ENCODE results near the gene RAP1GAP2. TPM values are rescaled to one million over a fixed set of nuclear protein-coding genes. Genes with fewer than 3 reads are reported as not detected.

The RAP1GAP2 gene
- polyA plus RNA-seq, 1 of the 3 experiments (the other 2 are of a cell fraction), result 22.0 TPM

DNA sequence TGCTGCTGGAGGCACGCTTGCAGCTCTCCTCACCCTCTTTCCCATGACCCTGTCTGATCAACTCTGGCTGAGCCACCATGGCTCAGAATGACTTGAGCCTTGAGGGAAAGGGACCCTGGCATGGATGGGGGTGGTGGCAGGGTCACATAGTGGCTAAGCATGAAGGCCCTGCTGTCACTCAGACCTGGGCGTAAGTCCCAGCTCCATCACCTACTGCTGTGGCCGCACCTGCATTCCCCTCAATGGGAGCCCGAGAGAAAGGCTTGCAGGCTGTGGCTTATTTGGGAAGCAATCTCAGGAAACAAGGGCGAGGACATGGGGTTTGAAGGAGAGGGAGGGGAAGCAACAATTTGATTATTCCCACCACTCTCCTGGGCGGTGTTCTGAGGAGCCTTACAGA lies 17.7 kb upstream of the RAP1GAP2 start:
- WGBS (ENCODE audit: low lambda C conversion rate), result 61% methylated on average over 6 of the region's 6 CpGs
- DNase-seq, result no peak
- ChIA-PET POLR2A (no interaction called here), CTCF (interaction anchor here (3.3 kb wide), 1 partner anchor 9 kb away, joined by 35 read pairs; no protein-coding TSS in a partner anchor)
- Histone ChIP-seq H3K79me2 (ENCODE audit: insufficient read depth) (no peaks in the 10 kb centered on the region), H3K27me3 (ENCODE audit: insufficient read depth) (peaks cover 7% of the 10 kb centered on the region; the same call in 1 of the 2 replicates), H3K4me1 (ENCODE audit: control insufficient read depth in 1 of 2, insufficient read depth in 2 of 2, low read depth in 1 of 2, low read length in 1 of 2) (peaks cover 0 to 12% of the 10 kb centered on the region in 2 experiments; a peak in 1 of 4 replicates), H3F3A (replicated peaks; ENCODE audit: insufficient read depth) (no peaks in the 10 kb centered on the region), H2AFZ (ENCODE audit: low read depth) (no peak overlapping the region), H3K36me3 (replicated peaks in 1 of 2; ENCODE audit: control insufficient read depth in 1 of 2, insufficient read depth in 2 of 2, low read length in 1 of 2) (no peaks in the 10 kb centered on the region), H4K20me1 (ENCODE audit: insufficient read depth) (no peaks in the 10 kb centered on the region), H3K27ac (ENCODE audit: low read depth in 2 of 2, low read length in 1 of 2) (no peak overlapping the region), H3K4me3 (ENCODE audit: low read depth in 2 of 2, low read length in 1 of 2) (no peak overlapping the region), H3K9ac (no peak overlapping the region), H3K9me2 (no peaks in the 10 kb centered on the region), H3K9me3 (no peaks in the 10 kb centered on the region), H3K4me2 (no peak overlapping the region)
- TF ChIP-seq, protein P1, sequence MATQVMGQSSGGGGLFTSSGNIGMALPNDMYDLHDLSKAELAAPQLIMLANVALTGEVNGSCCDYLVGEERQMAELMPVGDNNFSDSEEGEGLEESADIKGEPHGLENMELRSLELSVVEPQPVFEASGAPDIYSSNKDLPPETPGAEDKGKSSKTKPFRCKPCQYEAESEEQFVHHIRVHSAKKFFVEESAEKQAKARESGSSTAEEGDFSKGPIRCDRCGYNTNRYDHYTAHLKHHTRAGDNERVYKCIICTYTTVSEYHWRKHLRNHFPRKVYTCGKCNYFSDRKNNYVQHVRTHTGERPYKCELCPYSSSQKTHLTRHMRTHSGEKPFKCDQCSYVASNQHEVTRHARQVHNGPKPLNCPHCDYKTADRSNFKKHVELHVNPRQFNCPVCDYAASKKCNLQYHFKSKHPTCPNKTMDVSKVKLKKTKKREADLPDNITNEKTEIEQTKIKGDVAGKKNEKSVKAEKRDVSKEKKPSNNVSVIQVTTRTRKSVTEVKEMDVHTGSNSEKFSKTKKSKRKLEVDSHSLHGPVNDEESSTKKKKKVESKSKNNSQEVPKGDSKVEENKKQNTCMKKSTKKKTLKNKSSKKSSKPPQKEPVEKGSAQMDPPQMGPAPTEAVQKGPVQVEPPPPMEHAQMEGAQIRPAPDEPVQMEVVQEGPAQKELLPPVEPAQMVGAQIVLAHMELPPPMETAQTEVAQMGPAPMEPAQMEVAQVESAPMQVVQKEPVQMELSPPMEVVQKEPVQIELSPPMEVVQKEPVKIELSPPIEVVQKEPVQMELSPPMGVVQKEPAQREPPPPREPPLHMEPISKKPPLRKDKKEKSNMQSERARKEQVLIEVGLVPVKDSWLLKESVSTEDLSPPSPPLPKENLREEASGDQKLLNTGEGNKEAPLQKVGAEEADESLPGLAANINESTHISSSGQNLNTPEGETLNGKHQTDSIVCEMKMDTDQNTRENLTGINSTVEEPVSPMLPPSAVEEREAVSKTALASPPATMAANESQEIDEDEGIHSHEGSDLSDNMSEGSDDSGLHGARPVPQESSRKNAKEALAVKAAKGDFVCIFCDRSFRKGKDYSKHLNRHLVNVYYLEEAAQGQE (IDR thresholded peaks at IDR 0.05; ENCODE audit: low read depth, low read length), result no peak
- TF ChIP-seq TCF12 (IDR thresholded peaks at IDR 0.05) (no peak), GATA2 (CRISPR knock-in tag; IDR thresholded peaks at IDR 0.05) (no peak), POLR2AphosphoS5 (IDR thresholded peaks at IDR 0.05; ENCODE audit: low read depth, low read length) (no peak), RFX5 (IDR thresholded peaks at IDR 0.05; ENCODE audit: low read length) (no peak), EP300 (IDR thresholded peaks at IDR 0.05; ENCODE audit: borderline replicate concordance in 1 of 2, low read depth in 1 of 2, low read length in 1 of 2) (no peak)

DNA sequence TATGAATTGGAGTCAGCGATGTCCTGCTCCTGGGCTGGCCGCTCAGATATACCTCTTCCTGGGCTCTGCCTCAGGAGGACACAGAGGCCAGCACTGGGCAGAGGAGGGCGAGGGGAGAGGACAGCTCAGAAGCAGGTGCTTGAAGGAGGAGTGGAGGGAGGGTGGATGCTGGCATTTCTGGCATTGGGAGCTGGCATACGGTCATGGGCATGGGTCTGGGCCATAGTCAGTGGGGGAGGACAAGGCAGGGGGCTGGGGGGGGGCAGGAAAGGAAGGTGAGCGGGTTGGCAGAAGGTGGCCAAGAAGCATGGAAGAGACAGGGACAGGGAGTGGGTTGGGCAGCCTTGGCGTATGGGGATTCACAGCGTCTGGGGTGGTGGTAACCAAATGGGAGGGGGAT lies 16.7 kb upstream of the RAP1GAP2 start:
- no peak overlapping the region for H3K4me3 ChIP-seq (ENCODE audit: low read depth in 2 of 2, low read length in 1 of 2)
- POLR2A ChIA-PET, result no interaction called here

More for the DNA sequence above, 16.7 kb upstream of the RAP1GAP2 start:
- peaks cover 0 to 12% of the 10 kb centered on the region in 2 experiments; a peak in 1 of 4 replicates for H3K4me1 ChIP-seq (ENCODE audit: control insufficient read depth in 1 of 2, insufficient read depth in 2 of 2, low read depth in 1 of 2, low read length in 1 of 2)
- H3K27me3 ChIP-seq (ENCODE audit: insufficient read depth), result peaks cover 7% of the 10 kb centered on the region; the same call in 1 of the 2 replicates
- H3K9me2 ChIP-seq, result no peaks in the 10 kb centered on the region
- H3K9ac ChIP-seq, result no peak overlapping the region
- H3K4me2 ChIP-seq, result no peak overlapping the region
- H3K36me3 ChIP-seq (replicated peaks in 1 of 2; ENCODE audit: control insufficient read depth in 1 of 2, insufficient read depth in 2 of 2, low read length in 1 of 2), result no peaks in the 10 kb centered on the region
- H2AFZ ChIP-seq (ENCODE audit: low read depth), result no peak overlapping the region
- H3K27ac ChIP-seq (ENCODE audit: low read depth in 2 of 2, low read length in 1 of 2), result no peak overlapping the region
- H4K20me1 ChIP-seq (ENCODE audit: insufficient read depth), result no peaks in the 10 kb centered on the region
- DNase-seq, result no peak
- H3K79me2 ChIP-seq (ENCODE audit: insufficient read depth), result no peaks in the 10 kb centered on the region
- CTCF ChIA-PET, result no interaction called here
- no peaks in the 10 kb centered on the region for H3K9me3 ChIP-seq
- TF ChIP-seq RCOR1 (IDR thresholded peaks at IDR 0.05; ENCODE audit: low read length) (no peak), RXRA (IDR thresholded peaks at IDR 0.05; ENCODE audit: borderline replicate concordance, low read depth) (no peak), POLR2AphosphoS5 (IDR thresholded peaks at IDR 0.05; ENCODE audit: low read depth, low read length) (no peak), GABPA (IDR thresholded peaks at IDR 0.05; ENCODE audit: low read depth) (no peak), RFX5 (IDR thresholded peaks at IDR 0.05; ENCODE audit: low read length) (no peak), FOSL2 (IDR thresholded peaks at IDR 0.05; ENCODE audit: borderline replicate concordance, low read depth) (no peak), MEF2A (IDR thresholded peaks at IDR 0.05; ENCODE audit: borderline replicate concordance, low read depth) (no peak), TAF1 (IDR thresholded peaks at IDR 0.05; ENCODE audit: borderline replicate concordance, low read depth, low read length) (no peak), TEAD4 (IDR thresholded peaks at IDR 0.05; ENCODE audit: borderline replicate concordance, insufficient read depth) (no peak)
- TF ChIP-seq, protein P2, sequence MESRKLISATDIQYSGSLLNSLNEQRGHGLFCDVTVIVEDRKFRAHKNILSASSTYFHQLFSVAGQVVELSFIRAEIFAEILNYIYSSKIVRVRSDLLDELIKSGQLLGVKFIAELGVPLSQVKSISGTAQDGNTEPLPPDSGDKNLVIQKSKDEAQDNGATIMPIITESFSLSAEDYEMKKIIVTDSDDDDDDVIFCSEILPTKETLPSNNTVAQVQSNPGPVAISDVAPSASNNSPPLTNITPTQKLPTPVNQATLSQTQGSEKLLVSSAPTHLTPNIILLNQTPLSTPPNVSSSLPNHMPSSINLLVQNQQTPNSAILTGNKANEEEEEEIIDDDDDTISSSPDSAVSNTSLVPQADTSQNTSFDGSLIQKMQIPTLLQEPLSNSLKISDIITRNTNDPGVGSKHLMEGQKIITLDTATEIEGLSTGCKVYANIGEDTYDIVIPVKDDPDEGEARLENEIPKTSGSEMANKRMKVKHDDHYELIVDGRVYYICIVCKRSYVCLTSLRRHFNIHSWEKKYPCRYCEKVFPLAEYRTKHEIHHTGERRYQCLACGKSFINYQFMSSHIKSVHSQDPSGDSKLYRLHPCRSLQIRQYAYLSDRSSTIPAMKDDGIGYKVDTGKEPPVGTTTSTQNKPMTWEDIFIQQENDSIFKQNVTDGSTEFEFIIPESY (IDR thresholded peaks at IDR 0.05; ENCODE audit: borderline replicate concordance, low read depth), result no peak
- WGBS (ENCODE audit: low lambda C conversion rate), result 82% methylated on average over 7 of the region's 7 CpGs
- H3F3A ChIP-seq (replicated peaks; ENCODE audit: insufficient read depth), result no peaks in the 10 kb centered on the region

Data from SK-N-SH (cell line).